ENCODE data around the gene IMMP2L.

- no peak for TF ChIP-seq ZNF274 (IDR thresholded peaks at IDR 0.05; ENCODE audit: borderline replicate concordance, extremely low read depth, low read length)
- TF ChIP-seq TCF12 (IDR thresholded peaks at IDR 0.05; ENCODE audit: low read depth, low read length): no peak
- no peak for TF ChIP-seq BCL11A (IDR thresholded peaks at IDR 0.05; ENCODE audit: low read depth in 2 of 2, low read length in 2 of 2)
- no peak for TF ChIP-seq POLR2A (IDR thresholded peaks at IDR 0.05; ENCODE audit: control extremely low read depth in 1 of 2, low read depth in 2 of 2, low read length in 2 of 2)
- TF ChIP-seq TEAD4 (IDR thresholded peaks at IDR 0.05; ENCODE audit: low read depth, low read length): no peak
- no peak for TF ChIP-seq CTCF (IDR thresholded peaks at IDR 0.05; ENCODE audit: control extremely low read depth in 1 of 3, insufficient read depth in 1 of 3, low read depth in 1 of 3, low read length in 3 of 3)
- no peak for TF ChIP-seq POLR2AphosphoS5 (IDR thresholded peaks at IDR 0.05; ENCODE audit: low read depth, low read length)
- no peak for TF ChIP-seq MAX (IDR thresholded peaks at IDR 0.05)
- no peak for TF ChIP-seq MAFK (IDR thresholded peaks at IDR 0.05; ENCODE audit: low read depth, low read length)
- TF ChIP-seq EZH2 (IDR thresholded peaks at IDR 0.05; ENCODE audit: low read depth, low read length, severe bottlenecking): no peak
- no peak for TF ChIP-seq GABPA (IDR thresholded peaks at IDR 0.05; ENCODE audit: borderline replicate concordance, insufficient read depth, low read length)
- TF ChIP-seq TAF1 (IDR thresholded peaks at IDR 0.05; ENCODE audit: low read depth, low read length): no peak
- TF ChIP-seq YY1 (IDR thresholded peaks at IDR 0.05; ENCODE audit: low read depth, low read length): no peak
Measured at GRCh38 chr7:110861163-110861562, 701.1 kb downstream of the IMMP2L start.

Data from H1 (cell line).